Endothelial cell of umbilical vein (primary cell): ENCODE measurements around the gene TMEM119. TPM values are rescaled to one million over a fixed set of nuclear protein-coding genes. Genes with fewer than 3 reads are reported as not detected.

Source experiments
- BruUV-seq: library from RNA; stranded (reverse); fragments of 400-500 nt; replicated peaks from 2 replicates; lab custom pipeline; 2021; lab: Mats Ljungman, UMichigan
- CTCF ChIA-PET: fragments of 300-600, 350-600 bp; sonication (Branson Sonifier 250); formaldehyde crosslinking; loops from one replicate; lab custom pipeline; 2021; ENCODE audit warnings: antibody characterized with exemption, inconsistent platforms; lab: Charles Lee
- POLR2A ChIA-PET: fragments of 300-600, 350-600 bp; sonication (Branson Sonifier 250); formaldehyde crosslinking; loops from one replicate; lab custom pipeline; 2021; ENCODE audit warnings: antibody characterized with exemption, inconsistent platforms; lab: Charles Lee
- DNase-seq: peaks from one replicate; pipeline ENCODE4 v3.0.0-alpha.2; 2011; ENCODE audit warnings: low read depth, low spot score
- FAIRE-seq: peaks from 2 replicates; lab custom pipeline; 2011; peaks lifted over from hg19 to GRCh38; lab: Jason Lieb, UNC
- H2AFZ ChIP-seq: 2 replicates; pipeline ENCODE4 v1.6.0; 2012; ENCODE audit warnings: low read depth, low read length, control low read depth, inconsistent platforms
- H3K27ac ChIP-seq: 2 replicates; pipeline ENCODE4 v1.5.1; 2011; ENCODE audit warnings: low read depth, mild to moderate bottlenecking, control low read depth, low read length, moderate library complexity; ENCODE audit not compliant: insufficient read depth
- H3K27me3 ChIP-seq, 2 experiments: 2 replicates each; pipeline versions ENCODE4 v1.6.0 to v1.6.1; 2011; ENCODE audit warnings: low read length in 2 of 2, mixed read lengths in 1 of 2; ENCODE audit not compliant: control insufficient read depth in 2 of 2, insufficient read depth in 2 of 2
- H3K36me3 ChIP-seq, 2 experiments: 2 replicates in 1 of 2; 3 replicates in 1 of 2; pipeline ENCODE4 v1.5.1; 2011; ENCODE audit warnings: low read length in 2 of 2, mild to moderate bottlenecking in 1 of 2, moderate library complexity in 1 of 2; ENCODE audit not compliant: control insufficient read depth in 2 of 2, insufficient read depth in 2 of 2; ENCODE audit errors: extremely low read depth in 1 of 2
- H3K4me1 ChIP-seq: 3 replicates; pipeline ENCODE4 v1.5.1; 2011; ENCODE audit warnings: mild to moderate bottlenecking, low read length; ENCODE audit not compliant: control insufficient read depth, insufficient read depth; ENCODE audit errors: extremely low read depth
- H3K4me2 ChIP-seq: 2 replicates; pipeline ENCODE4 v1.6.1; 2011; ENCODE audit warnings: low read length, control low read depth, mixed read lengths; ENCODE audit not compliant: insufficient read depth
- H3K4me3 ChIP-seq, 3 experiments: fragments of 200-600 bp in 1 of 3; sonication (generic), shearing (Covaris generic) in 1 of 3; replicated peaks in 1 of 3; 2 replicates each; pipeline ENCODE4 v1.5.1; 2011 to 2016; ENCODE audit warnings: control low read depth in 3 of 3, low read length in 3 of 3, mild to moderate bottlenecking in 2 of 3, inconsistent platforms in 1 of 3, low read depth in 1 of 3, moderate library complexity in 1 of 3; ENCODE audit not compliant: insufficient read depth in 1 of 3
- H3K79me2 ChIP-seq: 2 replicates; pipeline ENCODE4 v1.6.0; 2012; ENCODE audit warnings: low read length, inconsistent platforms; ENCODE audit not compliant: control insufficient read depth, insufficient read depth
- H3K9ac ChIP-seq: replicated peaks from 2 replicates; pipeline ENCODE3; 2011; ENCODE audit warnings: low read length, control low read depth; ENCODE audit not compliant: insufficient read depth; ENCODE audit errors: extremely low read depth
- H3K9me1 ChIP-seq: replicated peaks from 3 replicates; pipeline ENCODE4 v1.6.0; 2011; ENCODE audit warnings: mild to moderate bottlenecking, low read length; ENCODE audit not compliant: control insufficient read depth, insufficient read depth; ENCODE audit errors: extremely low read depth
- H3K9me3 ChIP-seq: replicated peaks from 2 replicates; pipeline ENCODE4 v1.5.1; 2012; ENCODE audit warnings: low read length, inconsistent platforms; ENCODE audit not compliant: control insufficient read depth, insufficient read depth
- H4K20me1 ChIP-seq: replicated peaks from 2 replicates; pipeline ENCODE3; 2011; ENCODE audit warnings: mild to moderate bottlenecking, low read length; ENCODE audit not compliant: control insufficient read depth, insufficient read depth; ENCODE audit errors: extremely low read depth
- EZH2 ChIP-seq: IDR thresholded peaks from 2 replicates; pipeline ENCODE4 v1.6.1; 2012; ENCODE audit warnings: borderline replicate concordance, low read depth, mild to moderate bottlenecking, moderate library complexity, low read length, inconsistent platforms; ENCODE audit not compliant: severe bottlenecking
- FOS ChIP-seq: IDR thresholded peaks from 2 replicates; pipeline ENCODE4 v1.6.1; 2011; ENCODE audit warnings: mild to moderate bottlenecking, low read length, moderate library complexity, borderline replicate concordance; ENCODE audit not compliant: insufficient read depth
- GATA2 ChIP-seq: IDR thresholded peaks from 2 replicates; pipeline ENCODE4 v1.7.0; 2011; ENCODE audit warnings: low read depth, mild to moderate bottlenecking, moderate library complexity, mixed read lengths, low read length; ENCODE audit not compliant: insufficient read length, insufficient read depth
- MYC ChIP-seq: IDR thresholded peaks from one replicate; pipeline ENCODE4 v1.6.1; 2011; ENCODE audit warnings: mild to moderate bottlenecking, low read depth, low read length
- POLR2AphosphoS5 ChIP-seq: IDR thresholded peaks from 2 replicates; pipeline ENCODE4 v1.6.1; 2012; ENCODE audit warnings: low read depth, mild to moderate bottlenecking, control low read depth, low read length, moderate library complexity; ENCODE audit not compliant: insufficient read depth
- dilution Hi-C: fragments of 300-500 bp; cut with MboI; formaldehyde crosslinking; loops from one replicate; pipeline ENCODE4 v1.15.0; 2019; ENCODE audit warnings: low sequenced_read_pairs; ENCODE audit not compliant: extremely low pct_ligation_motif_present
- intact Hi-C: fragments of 100-400 bp; cut with micrococcal nuclease; formaldehyde crosslinking; loops from one replicate; pipeline ENCODE4 v1.10.0; 2022
- polyA plus RNA-seq, 4 experiments: library from polyadenylated mRNA; depleted of rRNA in 3 of 4; stranded (reverse) in 3 of 4; unstranded in 1 of 4; fragments of >200 nt; gene quantifications; 2 replicates each; pipeline versions ENCODE4 v1.2.1 to v1.2.3, GENCODE V29; 2011 to 2012; ENCODE audit warnings: missing spikeins in 1 of 4
- total RNA-seq: library from RNA; stranded (reverse); gene quantifications from 2 replicates; pipeline ENCODE4 v1.2.3, GENCODE V29; 2021
- TF ChIP-seq, protein P1 (sequence below): IDR thresholded peaks from 2 replicates; pipeline ENCODE4 v1.6.1; 2011; ENCODE audit not compliant: insufficient read depth, insufficient read length

The TMEM119 gene
- total and polyA plus RNA-seq, 2 donors (not counting 3 experiments of a cell fraction or from before 2014, with no cell fraction given): not detected

- Histone ChIP-seq H3K4me2 (no peak overlapping the region), H4K20me1 (no peaks in the 10 kb centered on the region), H3K9me3 (no peaks in the 10 kb centered on the region), H3K27ac (no peak overlapping the region), H3K36me3 (no peaks in the 10 kb centered on the region), H3K27me3 (no peaks in the 10 kb centered on the region), H3K4me1 (no peaks in the 10 kb centered on the region), H2AFZ (no peak overlapping the region), H3K79me2 (no peaks in the 10 kb centered on the region), H3K9ac (no peak overlapping the region), H3K4me3 (no peak overlapping the region), H3K9me1 (no peaks in the 10 kb centered on the region)
- CTCF ChIA-PET: no interaction called here
- BruUV-seq: no TSS peak
- TF ChIP-seq, protein P1, sequence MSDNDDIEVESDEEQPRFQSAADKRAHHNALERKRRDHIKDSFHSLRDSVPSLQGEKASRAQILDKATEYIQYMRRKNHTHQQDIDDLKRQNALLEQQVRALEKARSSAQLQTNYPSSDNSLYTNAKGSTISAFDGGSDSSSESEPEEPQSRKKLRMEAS: no peak
- TF ChIP-seq POLR2AphosphoS5 (no peak), MYC (no peak), FOS (no peak), EZH2 (no peak), GATA2 (no peak)
- FAIRE-seq: no peak
- POLR2A ChIA-PET: no interaction called here
- DNase-seq: no peak
- dilution Hi-C loops: no loop called here
- intact Hi-C loops: no loop called here
These were observed 16.3 kb downstream of the TMEM119 start for GRCh38 chr12:108581311-108582227.

- BruUV-seq: no TSS peak
- intact Hi-C loops: no loop called here
- Histone ChIP-seq H3K9ac (no peak overlapping the region), H3K4me3 (no peak overlapping the region), H3K4me1 (no peaks in the 10 kb centered on the region), H3K27ac (no peak overlapping the region), H2AFZ (no peak overlapping the region), H3K9me1 (no peaks in the 10 kb centered on the region), H3K36me3 (no peaks in the 10 kb centered on the region), H3K4me2 (no peak overlapping the region), H4K20me1 (no peaks in the 10 kb centered on the region), H3K27me3 (no peaks in the 10 kb centered on the region), H3K79me2 (no peaks in the 10 kb centered on the region), H3K9me3 (no peaks in the 10 kb centered on the region)
- POLR2A ChIA-PET: no interaction called here
- dilution Hi-C loops: no loop called here
- no peak for FAIRE-seq
- DNase-seq: no peak
- CTCF ChIA-PET: no interaction called here
- no peak for TF ChIP-seq EZH2
These were observed 17.4 kb downstream of the TMEM119 start for GRCh38 chr12:108580531-108580930.
